ENCODE data around the gene THSD7A. TPM values are rescaled to one million over a fixed set of nuclear protein-coding genes. Genes with fewer than 3 reads are reported as not detected.

THSD7A gene
- polyA plus RNA-seq, 1 donor (not counting 4 experiments of a cell fraction or from before 2014, with no cell fraction given): not detected

GRCh38 chr7:11742496-11742895 lies 89.5 kb downstream of the THSD7A start:
- DNase-seq (ENCODE audit: low read depth, low spot score) (no peak), FAIRE-seq (no peak)
- dilution Hi-C loops (cut with MboI; ENCODE audit: extremely low pct_ligation_motif_present, low sequenced_read_pairs): no loop called here
- Histone ChIP-seq H3K27ac (ENCODE audit: control insufficient read depth, insufficient read depth, low read length) (no peak overlapping the region), H3K4me2 (ENCODE audit: control insufficient read depth, extremely low read depth, insufficient read depth, low read depth, low read length) (no peak overlapping the region), H3K9ac (ENCODE audit: control insufficient read depth, extremely low read depth, insufficient read depth, low read length) (no peak overlapping the region), H3K4me1 (ENCODE audit: control insufficient read depth, extremely low read depth, insufficient read depth, low read length) (no peaks in the 10 kb centered on the region), H2AFZ (ENCODE audit: control insufficient read depth, low read length) (no peak overlapping the region), H3K4me3 (ENCODE audit: control insufficient read depth in 2 of 3, extremely low read depth in 1 of 3, insufficient read depth in 2 of 3, low read depth in 1 of 3, low read length in 3 of 3) (no peak overlapping the region), H3K36me3 (ENCODE audit: control insufficient read depth in 2 of 2, extremely low read depth in 1 of 2, insufficient read depth in 2 of 2, low read length in 2 of 2) (no peaks in the 10 kb centered on the region), H4K20me1 (ENCODE audit: control insufficient read depth, extremely low read depth, insufficient read depth, low read length) (no peaks in the 10 kb centered on the region), H3K9me3 (ENCODE audit: control insufficient read depth, low read depth, low read length) (no peaks in the 10 kb centered on the region), H3K27me3 (ENCODE audit: control insufficient read depth, extremely low read depth, insufficient read depth, low read length) (no peaks in the 10 kb centered on the region), H3K9me1 (ENCODE audit: control insufficient read depth, extremely low read depth, insufficient read depth, low read length) (no peaks in the 10 kb centered on the region), H3K79me2 (ENCODE audit: control insufficient read depth, insufficient read depth, low read length) (no peaks in the 10 kb centered on the region)
- TF ChIP-seq EZH2 (IDR thresholded peaks at IDR 0.05; ENCODE audit: low read length): no peak
- TF ChIP-seq CTCF (optimal IDR thresholded peaks at IDR 0.05 in 1 of 3, IDR thresholded peaks at IDR 0.05 in 1 of 3, conservative IDR thresholded peaks at IDR 0.05 in 1 of 3; ENCODE audit: extremely low read depth in 1 of 3, insufficient read depth in 2 of 3, low read length in 3 of 3): no peak

GRCh38 chr7:11737723-11738122 lies 94.3 kb downstream of the THSD7A start:
- dilution Hi-C loops (cut with MboI; ENCODE audit: extremely low pct_ligation_motif_present, low sequenced_read_pairs): no loop called here

More at GRCh38 chr7:11737723-11738122, 94.3 kb downstream of the THSD7A start:
- H3K27ac ChIP-seq (ENCODE audit: control insufficient read depth, insufficient read depth, low read length): no peak overlapping the region
- no peak overlapping the region for H3K4me2 ChIP-seq (ENCODE audit: control insufficient read depth, extremely low read depth, insufficient read depth, low read depth, low read length)
- no peak overlapping the region for H3K4me3 ChIP-seq (ENCODE audit: control insufficient read depth in 2 of 3, extremely low read depth in 1 of 3, insufficient read depth in 2 of 3, low read depth in 1 of 3, low read length in 3 of 3)
- no peaks in the 10 kb centered on the region for H3K9me3 ChIP-seq (ENCODE audit: control insufficient read depth, low read depth, low read length)
- H2AFZ ChIP-seq (ENCODE audit: control insufficient read depth, low read length): no peak overlapping the region
- TF ChIP-seq EZH2 (IDR thresholded peaks at IDR 0.05; ENCODE audit: low read length): no peak
- TF ChIP-seq CTCF (optimal IDR thresholded peaks at IDR 0.05 in 1 of 3, IDR thresholded peaks at IDR 0.05 in 1 of 3, conservative IDR thresholded peaks at IDR 0.05 in 1 of 3; ENCODE audit: extremely low read depth in 1 of 3, insufficient read depth in 2 of 3, low read length in 3 of 3): no peak
- H3K9ac ChIP-seq (ENCODE audit: control insufficient read depth, extremely low read depth, insufficient read depth, low read length): no peak overlapping the region
- H3K4me1 ChIP-seq (ENCODE audit: control insufficient read depth, extremely low read depth, insufficient read depth, low read length): no peaks in the 10 kb centered on the region
- FAIRE-seq (no peak), DNase-seq (ENCODE audit: low read depth, low spot score) (no peak)
- H3K27me3 ChIP-seq (ENCODE audit: control insufficient read depth, extremely low read depth, insufficient read depth, low read length): no peaks in the 10 kb centered on the region
- H4K20me1 ChIP-seq (ENCODE audit: control insufficient read depth, extremely low read depth, insufficient read depth, low read length): no peaks in the 10 kb centered on the region
- H3K9me1 ChIP-seq (ENCODE audit: control insufficient read depth, extremely low read depth, insufficient read depth, low read length): no peaks in the 10 kb centered on the region
- no peaks in the 10 kb centered on the region for H3K79me2 ChIP-seq (ENCODE audit: control insufficient read depth, insufficient read depth, low read length)
- H3K36me3 ChIP-seq (ENCODE audit: control insufficient read depth in 2 of 2, extremely low read depth in 1 of 2, insufficient read depth in 2 of 2, low read length in 2 of 2): no peaks in the 10 kb centered on the region

Data from keratinocyte (primary cell).